Activated CD4-positive, alpha-beta T cell treated with anti-CD3 and anti-CD28 coated beads, Interleukin-2, amount 50 U/mL, for 1 hour (primary cell): Measurements from ENCODE around the gene NLRP7.
"Not testable (repeated sequence)": the region's sequence is repeated elsewhere in the genome, so short reads cannot be mapped to it uniquely, and the experiment has no call there.

ENCODE experiments used
- DNase-seq: peaks from one replicate; pipeline ENCODE4 v3.0.0-alpha.2; 2020

Gene NLRP7

DNA sequence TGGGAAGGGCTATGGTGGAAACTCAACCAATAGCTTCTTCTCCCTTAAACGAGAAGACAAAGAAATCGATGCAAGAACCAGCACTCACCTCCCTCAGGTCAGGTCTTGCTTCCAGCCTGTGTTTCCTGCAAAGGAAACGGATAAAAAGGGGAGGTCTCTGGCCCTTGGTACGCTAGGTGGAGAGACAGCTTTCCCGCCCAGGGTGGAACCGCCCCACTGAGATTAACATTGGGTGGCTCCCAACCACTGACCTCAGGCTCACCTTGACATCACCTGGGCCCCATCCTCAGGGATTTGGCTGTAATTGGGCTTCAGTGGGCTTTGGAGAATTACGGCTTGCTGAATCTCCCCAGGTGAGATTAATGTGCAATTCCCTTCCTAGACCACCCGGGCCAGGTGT, at the start of gene NLRP7:
TSS of gene NLRP7 (minus strand) at position 150 of the 400 bp plus-strand sequence.
- DNase-seq, result no peak

DNA sequence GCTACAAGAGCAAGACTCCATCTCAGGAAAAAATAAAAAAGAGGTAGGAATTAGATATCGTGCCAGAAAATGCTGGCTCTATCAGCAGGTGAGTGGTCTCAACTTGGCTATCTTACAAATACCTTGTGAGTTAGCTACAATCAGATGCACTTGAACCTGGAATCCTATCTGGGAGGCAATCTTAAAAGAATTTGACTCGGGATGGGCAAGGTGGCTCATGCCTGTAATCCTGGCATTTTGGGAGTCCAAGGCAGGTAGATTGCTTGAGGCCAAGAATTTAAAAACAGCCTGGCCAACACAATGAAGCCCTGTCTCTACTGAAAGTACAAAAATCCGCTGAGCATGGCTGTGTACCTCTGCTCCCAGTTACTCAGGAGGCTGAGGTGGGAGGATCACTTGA, 48.2 kb upstream of the NLRP7 start:
- DNase-seq, result no peak

DNA sequence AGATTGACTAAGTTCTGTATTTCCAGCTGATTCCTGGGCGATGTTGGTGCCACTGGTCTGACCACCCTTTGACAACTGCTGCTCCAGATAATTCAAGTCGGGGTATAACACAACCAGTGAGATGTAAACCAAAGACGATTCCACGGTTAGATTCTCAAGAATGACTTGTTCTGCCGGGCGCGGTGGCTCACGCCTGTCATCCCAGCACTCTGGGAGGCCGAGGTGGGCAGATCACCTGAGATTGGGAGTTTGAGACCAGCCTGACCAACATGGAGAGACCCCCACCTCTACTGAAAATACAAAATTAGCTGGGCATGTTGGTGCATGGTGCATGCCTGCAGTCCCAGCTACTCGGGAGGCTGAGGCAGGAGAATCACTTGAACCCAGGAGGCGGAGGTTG, 42.2 kb upstream of the NLRP7 start:
- not testable (repeated sequence) for DNase-seq

DNA sequence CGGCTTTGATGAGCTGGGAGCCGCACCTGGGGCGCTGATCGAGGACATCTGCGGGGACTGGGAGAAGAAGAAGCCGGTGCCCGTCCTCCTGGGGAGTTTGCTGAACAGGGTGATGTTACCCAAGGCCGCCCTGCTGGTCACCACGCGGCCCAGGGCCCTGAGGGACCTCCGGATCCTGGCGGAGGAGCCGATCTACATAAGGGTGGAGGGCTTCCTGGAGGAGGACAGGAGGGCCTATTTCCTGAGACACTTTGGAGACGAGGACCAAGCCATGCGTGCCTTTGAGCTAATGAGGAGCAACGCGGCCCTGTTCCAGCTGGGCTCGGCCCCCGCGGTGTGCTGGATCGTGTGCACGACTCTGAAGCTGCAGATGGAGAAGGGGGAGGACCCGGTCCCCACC, 35.2 kb upstream of the NLRP7 start:
- not testable (repeated sequence) for DNase-seq

DNA sequence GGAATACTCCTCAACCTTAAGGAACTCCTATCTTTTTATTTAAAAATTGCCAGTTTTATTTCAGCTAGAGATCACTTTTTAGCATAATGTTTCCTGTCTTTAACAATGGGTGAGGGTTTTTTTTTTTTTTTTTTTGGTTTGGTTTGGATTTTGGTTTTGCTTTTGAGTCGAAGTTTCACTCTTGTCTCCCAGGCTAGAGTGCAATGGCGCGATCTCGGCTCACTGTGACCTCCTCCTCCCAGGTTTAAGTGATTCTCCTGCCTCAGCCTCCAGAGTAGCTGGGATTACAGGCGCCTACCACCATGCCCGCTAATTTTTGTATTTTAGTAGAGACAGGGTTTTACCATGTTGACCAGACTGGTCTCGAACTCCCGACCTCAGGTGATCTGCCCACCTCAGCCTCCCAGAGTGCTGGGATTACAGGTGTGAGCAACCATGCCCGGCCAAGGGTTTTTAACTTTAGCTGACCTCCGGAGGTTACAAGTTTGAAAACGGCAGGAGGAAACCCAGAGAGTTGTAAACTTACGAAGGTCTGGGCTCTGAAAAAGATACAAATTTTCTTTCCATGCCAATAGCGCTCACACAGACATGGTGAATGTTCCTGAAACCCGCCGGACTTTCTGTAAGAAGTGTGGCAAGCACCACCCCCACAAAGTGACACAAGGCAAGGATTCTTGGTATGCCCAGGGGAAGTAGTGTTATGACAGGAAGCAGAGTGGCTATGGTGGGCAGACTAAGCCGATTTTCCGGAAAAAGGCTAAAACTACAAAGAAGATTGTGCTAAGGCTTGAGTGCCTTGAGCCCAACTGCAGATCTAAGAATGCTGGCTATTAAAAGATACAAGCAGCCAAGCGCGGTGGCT, 26.1 kb upstream of the NLRP7 start:
- DNase-seq, result not testable (repeated sequence)

DNA sequence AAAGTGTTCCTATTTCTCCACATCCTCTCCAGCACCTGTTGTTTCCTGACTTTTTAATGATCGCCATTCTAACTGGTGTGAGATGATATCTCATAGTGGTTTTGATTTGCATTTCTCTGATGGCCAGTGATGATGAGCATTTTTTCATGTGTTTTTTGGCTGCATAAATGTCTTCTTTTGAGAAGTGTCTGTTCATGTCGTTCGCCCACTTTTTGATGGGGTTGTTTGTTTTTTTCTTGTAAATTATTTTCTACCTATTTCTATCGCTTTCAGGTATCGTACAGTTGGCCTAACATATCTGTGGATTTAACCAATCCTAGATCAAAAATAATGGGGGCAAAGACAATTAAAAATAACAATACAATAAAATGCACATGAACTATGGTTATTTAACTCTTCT, 24.1 kb upstream of the NLRP7 start:
- not testable (repeated sequence) for DNase-seq

DNA sequence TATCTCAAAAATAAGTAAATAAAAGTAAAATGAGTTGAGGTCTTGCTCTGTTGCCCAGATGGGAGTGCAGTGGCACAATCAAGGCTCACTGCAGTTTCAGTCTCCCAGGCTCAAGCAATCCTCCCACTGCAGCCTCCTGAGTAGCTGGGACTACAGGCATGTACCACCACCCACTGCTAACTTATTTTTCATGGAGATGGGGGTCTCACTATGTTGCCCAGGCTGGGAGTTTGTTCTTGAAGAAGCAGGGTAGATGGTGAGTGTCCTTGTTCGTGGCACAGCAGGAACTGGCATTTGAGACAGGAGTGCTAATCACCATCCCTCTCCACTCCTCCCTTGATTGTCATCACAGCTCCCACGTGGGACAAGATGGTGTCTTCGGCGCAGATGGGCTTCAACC, 22.3 kb upstream of the NLRP7 start:
- no peak for DNase-seq

DNA sequence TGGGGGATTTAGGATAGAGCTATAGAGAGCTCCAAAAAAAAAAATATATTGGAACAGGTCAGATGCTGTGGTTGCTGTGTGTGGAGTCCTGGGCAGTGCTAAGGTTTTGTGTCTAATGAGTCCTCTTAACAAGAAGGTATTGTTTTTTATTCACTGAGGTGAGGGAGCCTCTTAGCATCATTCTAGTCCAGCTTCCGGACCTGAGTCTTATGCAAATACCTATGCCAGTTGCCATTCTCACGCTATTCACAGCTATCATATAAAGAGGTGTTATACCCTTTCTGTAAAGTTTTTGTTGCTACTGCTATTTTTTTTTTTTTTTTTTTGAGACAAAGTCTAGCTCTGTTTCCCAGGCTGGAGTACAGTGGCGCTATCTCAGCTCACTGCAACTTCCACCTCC, 20.3 kb upstream of the NLRP7 start:
- DNase-seq, result no peak

DNA sequence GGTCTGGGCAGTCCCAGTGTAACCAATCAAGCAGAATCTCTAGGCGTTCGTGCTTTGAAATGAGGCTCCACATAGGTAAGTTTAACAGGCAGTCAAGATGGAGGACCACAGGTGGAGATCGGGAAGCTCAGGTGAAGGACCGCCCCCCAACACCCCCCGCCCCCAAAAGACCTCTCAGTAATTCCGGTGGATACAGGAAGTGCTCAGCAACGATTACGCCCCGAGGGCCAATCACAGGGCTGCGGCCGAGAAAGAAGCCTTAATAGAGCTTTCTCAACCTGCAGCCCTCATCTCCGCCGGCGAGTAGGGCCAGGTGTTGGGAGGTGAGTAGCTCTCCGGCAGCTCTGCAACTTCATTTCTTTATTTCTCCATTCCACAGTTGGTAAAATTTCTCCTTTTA, 17.7 kb upstream of the NLRP7 start:
- DNase-seq, result not testable (repeated sequence)

DNA sequence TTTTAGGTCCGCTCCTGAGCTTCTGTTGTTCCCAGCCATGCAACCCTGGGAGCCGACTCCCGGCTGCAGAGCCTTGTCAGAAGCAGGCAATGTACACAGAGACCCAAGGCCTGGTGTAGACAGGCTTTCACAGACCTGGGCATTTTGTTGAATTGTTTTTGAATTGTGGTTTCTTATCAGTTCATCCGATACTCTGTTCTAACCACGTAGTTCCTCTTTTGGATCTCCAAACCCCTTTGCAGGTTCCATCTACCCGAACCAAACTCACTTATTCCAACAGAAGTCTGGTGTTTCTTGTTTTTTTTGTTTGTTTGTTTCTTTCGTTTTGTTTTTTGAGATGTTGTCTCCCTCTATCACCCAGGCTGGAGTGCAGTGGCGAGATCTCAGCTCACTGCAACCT, 12.5 kb upstream of the NLRP7 start:
- no peak for DNase-seq

DNA sequence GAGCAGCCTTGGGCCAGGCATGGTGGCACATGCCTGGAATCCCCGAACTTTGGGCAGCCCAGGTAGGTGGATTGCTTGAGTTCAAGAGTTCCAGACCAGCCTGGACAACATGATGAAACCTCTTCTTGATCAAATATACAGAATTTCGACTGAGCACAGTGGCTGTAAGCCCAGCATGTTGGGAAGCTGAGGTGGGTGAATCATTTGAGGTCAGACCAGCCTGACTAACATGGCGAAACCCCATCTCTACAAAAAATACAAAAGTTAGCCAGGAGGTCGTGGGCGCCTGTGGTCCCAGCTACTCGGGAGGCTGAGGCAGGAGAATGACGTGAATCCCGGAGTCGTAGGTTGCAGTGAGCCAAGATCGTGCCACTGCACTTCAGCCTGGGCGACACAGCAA, 8.0 kb upstream of the NLRP7 start:
- no peak for DNase-seq

DNA sequence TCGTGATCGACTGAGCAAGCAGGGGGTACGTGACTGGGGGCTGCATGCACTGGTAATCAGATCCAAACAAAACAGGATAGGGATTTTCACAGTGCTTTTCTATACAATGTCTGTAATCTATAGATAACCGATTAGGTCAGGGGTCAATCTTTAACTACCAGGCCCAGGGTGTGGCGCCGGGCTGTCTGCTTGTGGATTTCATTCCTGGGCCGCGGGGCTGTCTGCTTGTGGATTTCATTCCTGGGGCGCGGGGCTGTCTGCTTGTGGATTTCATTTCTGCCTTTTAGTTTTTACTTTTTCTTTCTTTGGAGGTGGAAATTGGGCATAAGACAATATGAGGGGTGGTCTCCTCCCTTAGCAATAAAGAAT, 6.0 kb upstream of the NLRP7 start:
- not testable (repeated sequence) for DNase-seq

DNA sequence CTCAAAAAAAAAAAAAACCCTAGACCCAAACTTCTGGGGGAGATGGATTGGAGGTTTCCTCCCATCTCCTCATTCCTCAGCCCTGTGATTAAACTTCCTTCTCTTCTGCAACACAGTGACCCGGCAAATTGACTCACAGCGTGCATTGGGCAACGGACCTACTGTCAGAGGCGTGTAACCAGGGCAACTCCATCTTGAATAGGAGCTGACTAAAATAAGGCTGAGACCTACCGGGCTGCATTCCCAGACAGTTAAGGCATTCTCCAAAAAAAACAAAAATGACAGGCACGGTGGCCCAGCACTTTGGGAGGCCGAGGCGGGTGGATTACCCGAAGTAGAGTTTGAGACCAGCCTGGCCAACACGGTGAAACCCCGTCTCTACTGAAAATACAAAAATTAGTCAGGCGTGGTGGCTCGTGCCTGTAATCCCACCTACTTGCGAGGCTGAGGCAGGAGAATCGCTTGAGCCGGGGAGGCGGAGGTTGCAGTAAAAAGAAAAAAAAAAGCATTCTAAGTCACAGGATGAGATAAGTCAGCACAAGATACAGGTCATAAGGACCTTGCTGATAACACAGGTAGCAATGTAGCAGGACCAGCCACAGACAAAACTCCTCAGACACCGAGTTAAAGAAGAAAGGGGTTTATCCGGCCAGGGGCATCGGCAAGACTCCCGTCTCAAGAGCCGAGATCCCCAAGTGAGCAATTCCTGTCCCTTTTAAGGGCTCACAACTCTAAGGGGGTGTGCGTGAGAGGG, 5.4 kb upstream of the NLRP7 start:
- DNase-seq, result no peak

DNA sequence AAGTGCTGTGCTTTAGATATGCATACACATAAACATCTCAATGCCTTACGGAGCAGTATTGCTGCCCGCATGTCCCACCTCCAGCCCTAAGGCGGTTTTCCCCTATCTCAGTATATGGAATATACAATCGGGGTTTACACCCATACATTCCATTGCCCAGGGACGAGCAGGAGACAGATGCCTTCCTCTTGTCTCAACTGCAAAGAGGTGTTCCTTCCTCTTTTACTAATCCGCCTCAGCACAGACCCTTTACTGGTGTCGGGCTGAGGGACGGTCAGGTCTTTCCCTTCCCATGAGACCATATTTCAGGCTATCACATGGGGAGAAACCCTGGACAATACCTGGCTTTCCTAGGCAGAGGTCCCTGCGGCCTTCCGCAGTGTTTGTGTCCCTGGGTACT, 3.2 kb upstream of the NLRP7 start:
- not testable (repeated sequence) for DNase-seq

DNA sequence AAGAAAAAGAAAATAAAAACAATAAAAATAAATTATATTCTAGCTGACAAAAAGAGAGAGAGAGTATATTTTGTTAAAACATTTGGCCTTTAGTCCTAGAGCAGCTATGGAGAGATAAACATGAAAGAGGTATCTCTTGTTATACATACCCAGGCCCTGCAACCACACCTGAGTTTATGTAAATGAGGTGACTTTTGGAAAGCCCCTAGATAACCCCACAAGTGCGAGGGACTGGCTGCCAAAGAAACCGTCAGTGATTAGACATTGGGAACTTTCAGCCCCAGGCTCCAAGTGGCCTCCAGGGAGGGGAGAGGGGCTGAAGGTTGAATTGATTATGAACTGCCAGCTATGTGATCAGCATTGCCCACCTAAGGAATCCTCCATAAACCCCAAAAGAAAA, 2.1 kb upstream of the NLRP7 start:
- no peak for DNase-seq

DNA sequence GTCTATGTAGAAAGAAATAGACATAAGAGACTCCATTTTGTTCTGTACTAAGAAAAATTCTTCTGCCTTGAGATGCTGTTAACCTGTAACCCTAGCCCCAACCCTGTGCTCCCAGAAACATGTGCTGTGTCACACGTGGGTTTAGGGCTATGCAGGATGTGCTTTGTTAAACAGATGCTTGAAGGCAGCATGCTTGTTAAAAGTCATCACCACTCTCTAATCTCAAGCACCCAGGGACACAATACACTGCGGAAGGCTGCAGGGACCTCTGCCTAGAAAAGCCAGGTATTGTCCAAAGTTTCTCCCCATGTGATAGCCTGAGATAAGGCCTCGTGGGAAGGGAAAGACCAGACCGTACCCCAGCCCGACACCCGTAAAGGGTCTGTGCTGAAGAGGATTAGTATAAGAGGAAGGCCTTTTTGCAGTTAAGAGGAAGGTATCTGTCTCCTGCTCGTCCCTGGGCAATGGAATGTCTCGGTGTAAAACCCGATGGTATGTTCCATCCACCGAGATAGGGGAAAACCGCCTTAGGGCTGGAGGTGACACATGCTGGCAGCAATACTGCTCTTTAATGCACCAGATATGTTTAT, 3.5 kb downstream of the NLRP7 start:
- DNase-seq, result not testable (repeated sequence)

DNA sequence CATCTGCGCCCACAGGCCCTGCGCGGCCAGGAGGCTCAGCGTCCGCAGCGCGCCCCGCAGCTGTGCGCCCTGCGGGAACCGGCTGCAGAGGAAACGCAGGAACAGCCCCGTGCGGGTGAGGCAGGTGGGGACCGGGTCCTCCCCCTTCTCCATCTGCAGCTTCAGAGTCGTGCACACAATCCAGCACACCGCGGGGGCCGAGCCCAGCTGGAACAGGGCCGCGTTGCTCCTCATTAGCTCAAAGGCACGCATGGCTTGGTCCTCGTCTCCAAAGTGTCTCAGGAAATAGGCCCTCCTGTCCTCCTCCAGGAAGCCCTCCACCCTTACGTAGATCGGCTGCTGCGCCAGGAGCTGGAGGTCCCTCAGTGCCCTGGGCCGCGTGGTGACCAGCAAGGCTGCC, 7.8 kb downstream of the NLRP7 start:
- DNase-seq, result not testable (repeated sequence)

DNA sequence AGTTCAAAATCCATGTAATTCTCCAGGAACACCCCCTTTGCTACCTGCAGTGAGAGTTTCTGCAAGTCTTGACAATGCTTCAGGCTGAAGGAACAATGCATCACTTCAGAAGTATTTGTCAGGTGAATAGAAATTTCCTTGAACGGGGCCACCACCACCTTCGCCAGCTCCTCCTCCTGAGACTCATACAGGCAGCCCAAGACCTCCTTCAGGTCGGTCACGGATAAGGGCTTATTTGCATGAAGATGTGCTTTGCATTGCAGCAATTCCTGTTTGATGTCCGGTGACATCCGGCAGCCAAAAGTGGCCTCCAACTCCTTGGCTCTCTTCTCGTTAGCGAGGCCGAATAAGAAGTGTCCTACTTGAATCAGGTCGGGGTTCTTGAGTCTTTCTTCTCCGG, 8.4 kb downstream of the NLRP7 start:
- no peak for DNase-seq

DNA sequence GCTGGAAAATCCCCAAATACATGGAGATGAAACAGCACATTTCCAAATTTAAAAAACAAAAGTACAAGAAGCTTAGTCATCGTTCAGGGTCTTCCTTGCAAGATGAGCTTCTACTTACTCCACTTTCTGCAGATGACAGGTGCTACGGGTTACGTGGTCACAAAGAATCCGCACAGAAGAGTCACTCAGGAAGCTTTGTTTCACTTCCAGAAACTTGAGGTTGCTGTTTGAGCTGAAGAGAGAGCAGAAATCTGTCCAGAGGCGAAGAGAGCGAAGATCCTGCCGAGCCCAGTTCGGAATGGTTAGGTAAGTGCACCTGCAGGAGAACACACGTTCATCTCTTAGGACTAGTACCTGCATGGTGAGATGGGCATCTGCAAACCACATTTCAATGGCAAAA, 9.4 kb downstream of the NLRP7 start:
- DNase-seq, result no peak

DNA sequence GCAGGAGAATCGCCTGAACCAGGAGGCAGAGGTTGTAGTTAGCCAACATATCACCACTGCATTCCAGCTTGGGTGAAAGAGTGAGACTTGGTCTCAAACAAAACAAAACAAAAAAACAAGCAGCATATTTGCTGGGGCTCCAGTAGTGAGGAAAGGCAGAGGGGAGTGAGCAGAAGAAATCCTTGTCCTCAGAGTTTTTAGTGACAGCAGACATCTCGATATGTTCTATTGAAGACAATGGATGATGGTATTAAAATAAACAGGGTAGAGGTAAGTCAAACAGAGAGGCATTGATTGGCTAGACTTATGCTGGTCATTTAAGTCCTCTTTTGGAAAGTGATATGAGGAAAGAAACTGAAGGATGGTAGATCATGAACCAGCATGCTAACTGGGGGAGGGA, 19.0 kb downstream of the NLRP7 start:
- no peak for DNase-seq

DNA sequence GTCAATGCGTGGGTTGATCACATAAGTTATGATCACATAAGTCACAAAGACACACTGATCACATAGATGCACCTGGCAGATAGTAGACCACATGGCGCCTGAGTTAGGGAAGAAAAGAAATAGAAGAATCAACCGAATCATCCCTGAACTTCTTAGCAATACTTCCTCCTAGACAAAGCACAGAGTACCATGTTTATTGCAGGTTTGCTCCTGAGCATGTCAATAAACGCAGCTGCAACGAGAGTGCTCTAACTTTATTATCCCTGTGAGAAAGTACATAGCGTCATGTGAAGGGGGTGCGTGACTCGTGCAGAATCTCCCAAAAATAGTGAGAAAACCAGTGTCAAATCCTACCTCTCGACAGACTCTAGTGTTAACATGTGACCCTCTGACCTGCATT, 24.1 kb downstream of the NLRP7 start:
- DNase-seq, result no peak

DNA sequence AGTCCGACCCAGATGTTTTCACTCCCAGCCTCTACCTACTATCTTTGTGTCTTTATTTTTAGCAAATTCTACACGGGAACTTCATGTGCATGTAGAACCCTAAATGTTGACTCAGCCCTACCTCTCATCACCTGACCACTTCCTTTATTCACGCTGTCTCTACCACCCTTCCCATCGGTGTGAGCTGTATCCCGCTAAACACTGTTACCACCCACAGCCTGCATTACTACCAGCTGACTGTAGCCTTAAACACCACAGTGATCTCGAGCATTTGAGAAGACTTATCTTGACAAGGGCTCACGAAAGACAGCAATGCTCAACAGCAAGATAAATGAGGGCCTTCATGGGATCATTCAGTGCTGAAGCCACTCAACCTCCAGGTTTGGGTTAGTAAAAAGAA, 26.2 kb downstream of the NLRP7 start:
- no peak for DNase-seq

DNA sequence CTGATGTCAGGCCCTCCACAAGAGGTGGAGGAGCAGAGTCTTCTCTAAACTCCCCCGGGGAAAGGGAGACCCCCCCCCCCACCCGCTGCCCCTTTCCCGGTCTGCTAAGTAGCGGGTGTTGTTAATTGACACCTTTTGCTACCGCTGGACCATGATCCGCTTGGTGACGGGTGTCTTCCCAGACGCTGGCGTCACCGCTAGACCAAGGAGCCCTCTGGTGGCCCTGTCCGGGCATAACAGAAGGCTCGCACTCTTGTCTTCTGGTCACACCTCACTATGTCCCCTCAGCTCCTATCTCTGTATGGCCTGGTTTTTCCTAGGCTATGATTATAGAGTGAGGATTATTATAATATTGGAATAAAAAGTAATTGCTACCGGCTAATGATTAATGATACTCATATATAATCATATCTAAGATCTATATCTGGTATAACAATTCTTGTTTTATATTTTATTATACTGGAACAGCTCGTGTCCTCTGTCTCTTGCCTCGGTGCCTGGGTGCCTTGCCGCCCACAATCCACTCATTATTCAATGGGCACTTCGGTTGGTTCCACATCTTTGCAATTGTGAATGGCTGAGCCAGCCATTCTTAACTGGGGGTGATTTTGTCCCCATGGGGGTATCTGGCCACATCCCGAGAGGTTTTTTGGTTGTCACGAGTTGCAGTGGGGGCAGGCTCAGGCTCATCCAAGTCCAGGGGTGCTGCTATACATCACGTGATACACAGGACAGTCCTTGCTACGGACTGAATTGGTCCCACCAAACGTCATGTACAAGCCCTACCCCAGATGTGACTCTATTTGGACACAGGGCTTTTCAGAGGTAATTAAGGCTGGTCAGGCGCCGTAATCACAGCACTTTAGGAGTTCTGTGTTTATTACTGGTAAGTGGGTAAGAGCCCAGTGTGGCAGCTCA, 27.4 kb downstream of the NLRP7 start:
- not testable (repeated sequence) for DNase-seq
